A549 (cell line): Measurements from ENCODE around the gene SH3RF2. TPM values are rescaled to one million over a fixed set of nuclear protein-coding genes. Genes with fewer than 3 reads are reported as not detected.

Source experiments
- ATAC-seq, 2 experiments: fragments of 200-7000 bp in 1 of 2; fragments of >200 bp in 1 of 2; cut with Nextera tagmentation in 1 of 2; cut with Tn5 transposase in 1 of 2; 3 replicates each; pipeline versions ENCODE4 v1.8.0 to v1.9.1; 2018 to 2020; ENCODE audit warnings: mild to moderate bottlenecking in 1 of 2, moderate library complexity in 1 of 2
- CTCF ChIA-PET: fragments of 300-600 bp; sonication (Branson Sonifier 250); formaldehyde crosslinking; extraction: SDS; loops from one replicate; lab custom pipeline; 2021; ENCODE audit warnings: antibody characterized with exemption, inconsistent platforms; lab: Yijun Ruan, JAX
- POLR2A ChIA-PET: fragments of 350-600 bp; formaldehyde crosslinking; extraction: SDS; loops from one replicate; lab custom pipeline; 2021; ENCODE audit warnings: antibody characterized with exemption, inconsistent platforms; lab: Yijun Ruan, JAX
- DNase-seq, 2 experiments: peaks; one replicate each; pipeline versions ENCODE4 v3.0.0 to v3.0.0-alpha.2; 2011 to 2016; ENCODE audit warnings: low read depth in 1 of 2, low spot score in 1 of 2
- FAIRE-seq: peaks from 2 replicates; lab custom pipeline; 2011; peaks lifted over from hg19 to GRCh38; lab: Jason Lieb, UNC
- H3K27ac ChIP-seq, 2 experiments: fragments of >200 bp; sonication (Bioruptor Twin); formaldehyde crosslinking; 3 replicates each; pipeline ENCODE4 v1.5.1; 2016 to 2017
- H3K4me1 ChIP-seq: fragments of >200 bp; sonication (Bioruptor Twin); formaldehyde crosslinking; 3 replicates; pipeline ENCODE4 v1.6.1; 2016
- H3K4me2 ChIP-seq: fragments of >200 bp; sonication (Bioruptor Twin); formaldehyde crosslinking; 3 replicates; pipeline ENCODE4 v1.6.1; 2016
- H3K4me3 ChIP-seq: fragments of >200 bp; sonication (Bioruptor Twin); formaldehyde crosslinking; 3 replicates; pipeline ENCODE4 v1.5.1; 2016
- H3K9me3 ChIP-seq: fragments of >200 bp; sonication (Bioruptor Twin); formaldehyde crosslinking; 3 replicates; pipeline ENCODE4 v1.6.1; 2016
- BHLHE40 ChIP-seq: IDR thresholded peaks from 2 replicates; pipeline ENCODE4 v1.6.1; 2012; ENCODE audit warnings: low read depth, low read length, inconsistent platforms
- CBX2 ChIP-seq: fragments of 200-600 bp; sonication (generic); IDR thresholded peaks from 2 replicates; pipeline ENCODE4 v1.6.1; 2016; ENCODE audit warnings: low read depth, mild to moderate bottlenecking, borderline replicate concordance
- CBX8 ChIP-seq: fragments of 200-600 bp; sonication (generic); IDR thresholded peaks from 2 replicates; pipeline ENCODE4 v1.6.1; 2016
- CHD2 ChIP-seq: fragments of 150-350 bp; IDR thresholded peaks from 2 replicates; pipeline ENCODE4 v1.6.1; 2014; ENCODE audit warnings: low read length; ENCODE audit not compliant: partially characterized antibody
- FOSB ChIP-seq: fragments of 250-450 bp; sonication (Bioruptor Pico); IDR thresholded peaks from 2 replicates; pipeline ENCODE4 v1.5.0; 2020; ENCODE audit warnings: mild to moderate bottlenecking, moderate library complexity
- FOSL2 ChIP-seq, 2 experiments: fragments of 450-650 bp in 1 of 2; fragments of >200 bp in 1 of 2; sonication (Bioruptor Twin) in 1 of 2; formaldehyde crosslinking; IDR thresholded peaks; 2 replicates each; pipeline versions ENCODE4 v1.5.0 to v1.6.1; 2016 to 2020; ENCODE audit warnings: mild to moderate bottlenecking in 1 of 2, moderate library complexity in 1 of 2
- HOXA7 ChIP-seq: fragments of 250-450 bp; sonication (Bioruptor Pico); IDR thresholded peaks from 2 replicates; pipeline ENCODE4 v1.5.0; 2020; ENCODE audit warnings: mild to moderate bottlenecking, moderate library complexity
- KDM1A ChIP-seq: fragments of 200-600 bp; sonication (generic); IDR thresholded peaks from 2 replicates; pipeline ENCODE4 v1.6.1; 2016; ENCODE audit warnings: low read depth, mild to moderate bottlenecking
- KDM5A ChIP-seq: fragments of 200-600 bp; sonication (generic); IDR thresholded peaks from 2 replicates; pipeline ENCODE4 v1.6.1; 2016; ENCODE audit warnings: antibody characterized with exemption, mild to moderate bottlenecking
- MAZ ChIP-seq: fragments of 150-350 bp; IDR thresholded peaks from 2 replicates; pipeline ENCODE4 v1.6.1; 2014; ENCODE audit warnings: antibody characterized with exemption, low read depth, low read length, borderline replicate concordance
- MYC ChIP-seq: IDR thresholded peaks from 2 replicates; pipeline ENCODE4 v1.6.1; 2012; ENCODE audit warnings: mild to moderate bottlenecking, inconsistent platforms, low read length, improper control_type of control experiment, borderline replicate concordance
- NPAS2 ChIP-seq: fragments of 250-450 bp; sonication (Bioruptor Pico); IDR thresholded peaks from 2 replicates; pipeline ENCODE4 v1.8.0; 2022; ENCODE audit warnings: mild to moderate bottlenecking, moderate library complexity, borderline replicate concordance
- NR3C1 ChIP-seq: fragments of >200 bp; sonication (Bioruptor Twin); formaldehyde crosslinking; IDR thresholded peaks from 3 replicates; pipeline ENCODE4 v1.6.1; 2017
- PBX3 ChIP-seq: IDR thresholded peaks from 2 replicates; pipeline ENCODE4 v1.6.1; 2012
- PHF8 ChIP-seq: fragments of 200-600 bp; sonication (generic); IDR thresholded peaks from 2 replicates; pipeline ENCODE4 v1.6.1; 2016; ENCODE audit warnings: low read depth, mild to moderate bottlenecking, antibody characterized with exemption, moderate library complexity, borderline replicate concordance
- POLR2A ChIP-seq: IDR thresholded peaks from 2 replicates; pipeline ENCODE4 v1.6.1; 2012; ENCODE audit warnings: mild to moderate bottlenecking, low read length
- POLR2AphosphoS2 ChIP-seq: conservative IDR thresholded peaks from 2 replicates; pipeline ENCODE4 v1.6.1; 2012; ENCODE audit warnings: low read length, improper control_type of control experiment, inconsistent platforms
- RFX5 ChIP-seq: fragments of 450-650 bp; IDR thresholded peaks from 2 replicates; pipeline ENCODE4 v1.7.1; 2014; ENCODE audit warnings: antibody characterized with exemption, mild to moderate bottlenecking, moderate library complexity
- SMC3 ChIP-seq: fragments of >200 bp; sonication (Bioruptor Twin); formaldehyde crosslinking; IDR thresholded peaks from 3 replicates; pipeline ENCODE4 v1.6.1; 2018; ENCODE audit warnings: inconsistent platforms
- SREBF2 ChIP-seq: fragments of 450-650 bp; IDR thresholded peaks from 2 replicates; pipeline ENCODE4 v1.6.1; 2014; ENCODE audit warnings: mild to moderate bottlenecking, moderate library complexity
- USF2 ChIP-seq: fragments of 450-650 bp; IDR thresholded peaks from 2 replicates; pipeline ENCODE4 v1.6.1; 2014; ENCODE audit warnings: antibody characterized with exemption
- ZFP36 ChIP-seq: fragments of 450-650 bp; IDR thresholded peaks from 2 replicates; pipeline ENCODE4 v1.6.1; 2014; ENCODE audit warnings: borderline replicate concordance; ENCODE audit not compliant: partially characterized antibody
- ZNF302 ChIP-seq: fragments of 250-450 bp; sonication (Bioruptor Pico); IDR thresholded peaks from 2 replicates; pipeline ENCODE4 v1.9.0; 2021; ENCODE audit warnings: inconsistent platforms, mild to moderate bottlenecking, moderate library complexity
- ZSCAN20 ChIP-seq: fragments of 250-450 bp; sonication (Bioruptor Pico); IDR thresholded peaks from 2 replicates; pipeline ENCODE4 v1.8.0; 2022; ENCODE audit warnings: mild to moderate bottlenecking, moderate library complexity
- WGBS: methylation state at CpG from one replicate; pipeline ENCODE4 v1.1.6; 2017; ENCODE audit errors: missing lambda C conversion rate; 5-methylcytosine and 5-hydroxymethylcytosine counted together
- polyA plus RNA-seq, 4 experiments: library from polyadenylated mRNA; depleted of rRNA in 3 of 4; stranded (reverse); fragments of >200 nt; fragmentation: RNase III in 1 of 4; extraction: RNeasy Plus Mini Kit Qiagen cat#74134 plus additional on column Dnase treatment in 1 of 4; gene quantifications; 2 replicates in 3 of 4; 3 replicates in 1 of 4; pipeline ENCODE4 v1.2.3, GENCODE V29; 2011 to 2017
- TF ChIP-seq, protein P1 (sequence below): fragments of 150-350 bp; IDR thresholded peaks from 2 replicates; pipeline ENCODE4 v1.6.1; 2014; ENCODE audit warnings: low read depth, mild to moderate bottlenecking, low read length
- TF ChIP-seq, protein P2 (sequence below): IDR thresholded peaks from 2 replicates; pipeline ENCODE4 v1.6.1; 2012
- TF ChIP-seq, protein P3 (sequence below): fragments of >200 bp; sonication (Bioruptor Twin); formaldehyde crosslinking; IDR thresholded peaks from 3 replicates; pipeline ENCODE4 v1.5.1; 2016

Gene SH3RF2
- polyA plus RNA-seq, 2 of the 4 experiments (the other 2 are of a cell fraction), result 4.1 to 6.0 TPM

DNA sequence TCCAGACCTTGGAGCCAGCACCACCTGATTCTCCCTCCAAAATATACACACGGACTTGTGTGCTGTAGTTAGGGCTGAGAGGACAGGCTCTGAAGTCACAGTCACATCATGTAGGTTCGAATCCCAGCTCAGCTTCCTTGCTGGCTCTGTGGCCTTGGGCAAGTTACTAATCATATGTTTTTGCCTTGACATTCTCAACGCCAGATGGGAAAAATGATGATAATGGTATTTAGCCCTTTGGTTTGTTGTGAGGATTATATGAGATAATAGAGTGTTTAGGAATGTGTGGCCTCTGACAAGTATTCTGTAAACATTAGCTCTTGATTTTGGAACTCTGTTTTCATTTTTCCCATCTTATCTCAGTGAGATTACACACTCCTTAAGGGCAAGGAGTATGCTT, 96.5 kb downstream of the SH3RF2 start:
- Histone ChIP-seq H3K9me3 (no peaks in the 10 kb centered on the region), H3K4me3 (no peak overlapping the region), H3K27ac (no peak overlapping the region), H3K4me1 (peaks cover 6% of the 10 kb centered on the region; the same call in 2 of the 3 replicates), H3K4me2 (no peak overlapping the region)
- ChIA-PET POLR2A (no interaction called here), CTCF (interaction anchor here (1.3 to 2.2 kb wide), 4 partner anchors 8 to 125 kb away, joined by 4 to 11 read pairs (median 8); no protein-coding TSS in a partner anchor)
- FAIRE-seq (no peak), ATAC-seq (no peak), DNase-seq (no peak)
- WGBS, result 85% methylated on average over 3 of the region's 3 CpGs
- TF ChIP-seq SMC3 (no peak), CBX8 (no peak), ZSCAN20 (CRISPR knock-in tag) (no peak), POLR2A (no peak), POLR2AphosphoS2 (no peak), SREBF2 (no peak), NR3C1 (no peak), PHF8 (no peak)
- TF ChIP-seq, protein P1, sequence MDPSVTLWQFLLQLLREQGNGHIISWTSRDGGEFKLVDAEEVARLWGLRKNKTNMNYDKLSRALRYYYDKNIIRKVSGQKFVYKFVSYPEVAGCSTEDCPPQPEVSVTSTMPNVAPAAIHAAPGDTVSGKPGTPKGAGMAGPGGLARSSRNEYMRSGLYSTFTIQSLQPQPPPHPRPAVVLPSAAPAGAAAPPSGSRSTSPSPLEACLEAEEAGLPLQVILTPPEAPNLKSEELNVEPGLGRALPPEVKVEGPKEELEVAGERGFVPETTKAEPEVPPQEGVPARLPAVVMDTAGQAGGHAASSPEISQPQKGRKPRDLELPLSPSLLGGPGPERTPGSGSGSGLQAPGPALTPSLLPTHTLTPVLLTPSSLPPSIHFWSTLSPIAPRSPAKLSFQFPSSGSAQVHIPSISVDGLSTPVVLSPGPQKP, result no peak
- TF ChIP-seq, protein P2, sequence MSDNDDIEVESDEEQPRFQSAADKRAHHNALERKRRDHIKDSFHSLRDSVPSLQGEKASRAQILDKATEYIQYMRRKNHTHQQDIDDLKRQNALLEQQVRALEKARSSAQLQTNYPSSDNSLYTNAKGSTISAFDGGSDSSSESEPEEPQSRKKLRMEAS, result no peak

DNA sequence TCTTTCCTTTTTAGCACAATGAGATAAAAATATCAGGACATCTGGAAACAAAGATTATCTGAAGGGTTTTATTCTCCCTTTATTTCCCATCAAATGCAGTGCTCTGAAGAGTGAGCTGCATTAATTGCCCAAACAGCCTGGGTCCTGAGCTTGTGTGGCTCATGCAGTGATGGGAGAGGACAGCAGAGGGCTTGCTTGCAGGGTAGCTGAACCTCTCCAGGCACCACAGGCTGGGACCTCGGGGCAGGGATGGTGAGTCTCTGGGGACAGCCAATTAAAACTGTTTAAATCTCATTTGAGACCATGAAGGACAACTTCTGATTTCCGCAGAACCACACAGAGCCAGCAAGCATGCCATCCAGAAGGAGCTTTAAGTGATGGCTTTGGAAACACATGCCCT, 97.7 kb downstream of the SH3RF2 start:
- H3K4me3 ChIP-seq, result no peak overlapping the region
- DNase-seq (no peak), ATAC-seq (peak; percentile 30 to 59; a peak in 2 of 6 replicates), FAIRE-seq (no peak)
- TF ChIP-seq ZFP36 (no peak), NPAS2 (CRISPR knock-in tag) (no peak), KDM1A (no peak), HOXA7 (no peak), BHLHE40 (no peak), MAZ (no peak), FOSB (no peak), FOSL2 (IDR thresholded peaks at IDR 0.05) (no peak), FOSL2 (CRISPR knock-in tag; IDR thresholded peaks at IDR 0.05) (no peak), PBX3 (no peak), CBX8 (no peak), CHD2 (no peak), MYC (no peak), ZNF302 (CRISPR knock-in tag) (no peak), RFX5 (no peak), CBX2 (no peak), KDM5A (no peak), USF2 (no peak), NR3C1 (no peak)
- TF ChIP-seq, protein P3, sequence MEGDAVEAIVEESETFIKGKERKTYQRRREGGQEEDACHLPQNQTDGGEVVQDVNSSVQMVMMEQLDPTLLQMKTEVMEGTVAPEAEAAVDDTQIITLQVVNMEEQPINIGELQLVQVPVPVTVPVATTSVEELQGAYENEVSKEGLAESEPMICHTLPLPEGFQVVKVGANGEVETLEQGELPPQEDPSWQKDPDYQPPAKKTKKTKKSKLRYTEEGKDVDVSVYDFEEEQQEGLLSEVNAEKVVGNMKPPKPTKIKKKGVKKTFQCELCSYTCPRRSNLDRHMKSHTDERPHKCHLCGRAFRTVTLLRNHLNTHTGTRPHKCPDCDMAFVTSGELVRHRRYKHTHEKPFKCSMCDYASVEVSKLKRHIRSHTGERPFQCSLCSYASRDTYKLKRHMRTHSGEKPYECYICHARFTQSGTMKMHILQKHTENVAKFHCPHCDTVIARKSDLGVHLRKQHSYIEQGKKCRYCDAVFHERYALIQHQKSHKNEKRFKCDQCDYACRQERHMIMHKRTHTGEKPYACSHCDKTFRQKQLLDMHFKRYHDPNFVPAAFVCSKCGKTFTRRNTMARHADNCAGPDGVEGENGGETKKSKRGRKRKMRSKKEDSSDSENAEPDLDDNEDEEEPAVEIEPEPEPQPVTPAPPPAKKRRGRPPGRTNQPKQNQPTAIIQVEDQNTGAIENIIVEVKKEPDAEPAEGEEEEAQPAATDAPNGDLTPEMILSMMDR, result no peak
- H3K9me3 ChIP-seq, result no peaks in the 10 kb centered on the region
- H3K4me1 ChIP-seq, result no peaks in the 10 kb centered on the region
- CTCF ChIA-PET, result no interaction called here
- H3K27ac ChIP-seq, result no peak overlapping the region
- POLR2A ChIA-PET, result no interaction called here
- H3K4me2 ChIP-seq, result no peak overlapping the region
- WGBS, result 51% methylated on average over 2 of the region's 2 CpGs
